Stomach (tissue), 4 donors: Measurements from ENCODE around the gene TCOF1.
A peak's percentile ranks its signal among the peaks of the same experiment; 100 is the strongest.

Source experiments
- CTCF ChIP-seq, 7 experiments: fragments of 450-650 bp in 4 of 7; fragments of 200-600 bp in 3 of 7; sonication (generic) in 3 of 7; IDR thresholded peaks; one replicate each; pipeline ENCODE4 v1.5.1; 2016 to 2019; ENCODE audit warnings: antibody characterized with exemption in 7 of 7, control low read depth in 2 of 7, mild to moderate bottlenecking in 1 of 7
- POLR2AphosphoS5 ChIP-seq, 3 donors: sonication (generic); formaldehyde crosslinking; IDR thresholded peaks; one replicate each; pipeline ENCODE4 v1.6.1; 2016; ENCODE audit warnings: antibody characterized with exemption in 3 of 3

GRCh38 chr5:150357326-150358260, at the start of gene TCOF1:
- no peak for TF ChIP-seq CTCF (IDR thresholded peaks at IDR 0.05)
- TF ChIP-seq POLR2AphosphoS5 (IDR thresholded peaks at IDR 0.05), result peak; percentile 47 to 90 (median 68)
